GM06990 (cell line): ENCODE measurements around the gene CD2.

Experiments
- DNase-seq: peaks from one replicate; pipeline ENCODE4 v3.0.0-alpha.2; 2011; ENCODE audit not compliant: insufficient read length; ENCODE audit errors: extremely low read depth
- H3K27me3 ChIP-seq: replicated peaks from 2 replicates; pipeline ENCODE4 v1.6.0; 2011; ENCODE audit warnings: low read length; ENCODE audit not compliant: control insufficient read depth, insufficient read depth
- H3K36me3 ChIP-seq: 2 replicates; pipeline ENCODE4 v1.5.1; 2011; ENCODE audit warnings: low read length; ENCODE audit not compliant: control insufficient read depth, insufficient read depth
- H3K4me3 ChIP-seq: replicated peaks from 2 replicates; pipeline ENCODE4 v1.5.1; 2011; ENCODE audit warnings: low read depth, mild to moderate bottlenecking, control low read depth, low read length
- TF ChIP-seq, protein P1 (sequence below): IDR thresholded peaks from 2 replicates; pipeline ENCODE4 v1.5.1; 2011; ENCODE audit warnings: low read length, control low read depth, mild to moderate bottlenecking, inconsistent platforms; ENCODE audit not compliant: insufficient read depth, poor library complexity, severe bottlenecking

CD2 gene

DNA sequence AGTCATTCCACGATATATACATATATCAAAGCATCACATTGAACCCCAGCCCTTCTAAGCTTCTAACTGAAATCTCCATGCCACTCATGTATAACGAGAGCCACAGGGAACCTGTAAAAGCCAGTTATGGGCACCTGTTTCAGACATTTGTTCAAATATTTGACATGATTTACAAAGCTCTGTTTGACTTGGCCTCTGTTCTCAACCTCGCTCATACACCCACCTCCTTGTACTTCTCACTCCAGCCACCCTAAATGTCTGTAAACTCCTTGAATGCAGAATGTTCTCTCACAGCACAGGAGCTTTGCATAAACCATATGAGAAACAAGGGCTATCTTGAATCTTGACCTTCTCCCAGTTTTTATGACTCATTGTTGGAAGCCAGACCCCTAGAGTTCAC lies 36.9 kb upstream of the CD2 start:
- no peaks in the 10 kb centered on the region for H3K27me3 ChIP-seq
- H3K36me3 ChIP-seq: no peaks in the 10 kb centered on the region
- TF ChIP-seq, protein P1, sequence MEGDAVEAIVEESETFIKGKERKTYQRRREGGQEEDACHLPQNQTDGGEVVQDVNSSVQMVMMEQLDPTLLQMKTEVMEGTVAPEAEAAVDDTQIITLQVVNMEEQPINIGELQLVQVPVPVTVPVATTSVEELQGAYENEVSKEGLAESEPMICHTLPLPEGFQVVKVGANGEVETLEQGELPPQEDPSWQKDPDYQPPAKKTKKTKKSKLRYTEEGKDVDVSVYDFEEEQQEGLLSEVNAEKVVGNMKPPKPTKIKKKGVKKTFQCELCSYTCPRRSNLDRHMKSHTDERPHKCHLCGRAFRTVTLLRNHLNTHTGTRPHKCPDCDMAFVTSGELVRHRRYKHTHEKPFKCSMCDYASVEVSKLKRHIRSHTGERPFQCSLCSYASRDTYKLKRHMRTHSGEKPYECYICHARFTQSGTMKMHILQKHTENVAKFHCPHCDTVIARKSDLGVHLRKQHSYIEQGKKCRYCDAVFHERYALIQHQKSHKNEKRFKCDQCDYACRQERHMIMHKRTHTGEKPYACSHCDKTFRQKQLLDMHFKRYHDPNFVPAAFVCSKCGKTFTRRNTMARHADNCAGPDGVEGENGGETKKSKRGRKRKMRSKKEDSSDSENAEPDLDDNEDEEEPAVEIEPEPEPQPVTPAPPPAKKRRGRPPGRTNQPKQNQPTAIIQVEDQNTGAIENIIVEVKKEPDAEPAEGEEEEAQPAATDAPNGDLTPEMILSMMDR: no peak
- no peak overlapping the region for H3K4me3 ChIP-seq
- DNase-seq: no peak

DNA sequence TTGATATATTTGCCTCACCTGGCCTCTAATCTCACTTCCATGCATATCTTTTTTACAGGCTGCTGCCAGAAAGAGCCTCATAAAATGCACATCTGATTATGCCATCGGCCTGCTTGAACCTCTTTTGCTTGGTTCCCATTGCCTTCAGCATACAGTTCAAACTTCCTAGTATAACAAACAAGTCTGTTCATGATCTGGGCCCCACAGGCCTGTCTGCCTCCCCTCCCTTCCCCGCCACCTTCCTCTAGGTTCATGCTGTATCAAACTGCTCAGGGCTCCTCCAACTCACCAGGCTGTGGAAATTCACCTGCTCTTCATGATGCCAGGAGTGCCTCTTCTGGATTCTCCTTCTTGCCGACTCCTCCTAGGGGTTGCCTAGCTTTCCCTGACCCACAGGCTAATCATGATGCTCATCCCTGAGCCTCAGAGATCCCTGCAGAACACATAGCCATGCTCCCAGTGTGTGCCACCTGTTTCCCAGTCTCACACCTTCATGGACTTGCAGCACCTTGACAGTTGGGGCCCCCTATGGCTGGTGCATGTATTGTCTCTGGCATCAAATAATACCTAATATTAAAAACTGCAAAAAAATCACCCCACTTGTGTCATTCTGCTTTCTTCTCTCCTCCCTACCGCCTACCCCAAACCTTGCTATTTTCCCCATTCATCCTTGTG lies 33.7 kb upstream of the CD2 start:
- H3K27me3 ChIP-seq: no peaks in the 10 kb centered on the region
- TF ChIP-seq, protein P1: no peak
- no peaks in the 10 kb centered on the region for H3K36me3 ChIP-seq
- no peak for DNase-seq
- H3K4me3 ChIP-seq: no peak overlapping the region

DNA sequence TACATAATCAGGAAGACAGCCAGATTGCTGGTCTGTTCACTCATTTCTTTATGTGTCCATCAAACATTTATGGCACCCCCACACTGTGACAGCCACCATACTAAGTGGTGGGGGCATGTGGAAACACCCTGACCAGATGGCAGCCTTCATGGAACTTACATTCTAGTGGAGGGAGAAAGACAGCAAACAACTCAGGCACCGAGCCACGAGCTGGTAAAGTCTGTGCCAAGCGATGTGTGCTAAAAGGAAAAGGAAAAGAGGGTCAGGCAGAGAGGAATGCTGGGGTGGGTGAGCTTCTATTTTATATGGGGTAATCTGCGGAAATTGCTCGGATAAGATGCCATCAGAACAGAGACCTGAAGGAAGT lies 33.2 kb upstream of the CD2 start:
- no peak for DNase-seq
- Histone ChIP-seq H3K27me3 (no peaks in the 10 kb centered on the region), H3K4me3 (no peak overlapping the region), H3K36me3 (no peaks in the 10 kb centered on the region)
- TF ChIP-seq, protein P1: no peak

DNA sequence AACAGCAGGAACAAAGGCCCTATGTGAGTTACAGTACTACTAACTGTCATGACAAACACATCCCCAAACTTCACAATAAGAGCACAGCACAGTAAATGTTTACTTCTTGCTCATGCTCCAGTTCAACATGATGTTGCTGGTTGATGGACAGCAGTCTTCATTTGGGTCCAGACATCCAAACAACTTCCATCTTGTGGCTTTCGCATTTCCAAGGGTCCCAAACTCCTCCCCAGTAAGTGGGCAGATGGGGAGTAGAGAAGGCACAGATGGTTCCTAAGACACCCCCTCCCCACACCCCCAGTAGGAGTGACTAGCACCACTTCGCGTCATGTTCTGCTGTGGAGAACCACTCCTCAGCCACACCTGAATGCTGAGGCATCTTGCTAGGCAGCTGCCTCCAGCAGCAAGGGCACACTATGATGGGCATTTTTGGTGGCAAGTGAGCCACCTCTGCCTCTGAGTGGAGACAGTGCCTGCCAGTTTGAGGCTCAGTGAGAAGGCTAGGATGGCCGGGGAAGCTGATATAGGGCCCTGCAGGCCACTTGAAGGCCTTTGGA lies 32.7 kb upstream of the CD2 start:
- TF ChIP-seq, protein P1: no peak
- no peaks in the 10 kb centered on the region for H3K27me3 ChIP-seq
- no peak overlapping the region for H3K4me3 ChIP-seq
- no peaks in the 10 kb centered on the region for H3K36me3 ChIP-seq
- DNase-seq: no peak

DNA sequence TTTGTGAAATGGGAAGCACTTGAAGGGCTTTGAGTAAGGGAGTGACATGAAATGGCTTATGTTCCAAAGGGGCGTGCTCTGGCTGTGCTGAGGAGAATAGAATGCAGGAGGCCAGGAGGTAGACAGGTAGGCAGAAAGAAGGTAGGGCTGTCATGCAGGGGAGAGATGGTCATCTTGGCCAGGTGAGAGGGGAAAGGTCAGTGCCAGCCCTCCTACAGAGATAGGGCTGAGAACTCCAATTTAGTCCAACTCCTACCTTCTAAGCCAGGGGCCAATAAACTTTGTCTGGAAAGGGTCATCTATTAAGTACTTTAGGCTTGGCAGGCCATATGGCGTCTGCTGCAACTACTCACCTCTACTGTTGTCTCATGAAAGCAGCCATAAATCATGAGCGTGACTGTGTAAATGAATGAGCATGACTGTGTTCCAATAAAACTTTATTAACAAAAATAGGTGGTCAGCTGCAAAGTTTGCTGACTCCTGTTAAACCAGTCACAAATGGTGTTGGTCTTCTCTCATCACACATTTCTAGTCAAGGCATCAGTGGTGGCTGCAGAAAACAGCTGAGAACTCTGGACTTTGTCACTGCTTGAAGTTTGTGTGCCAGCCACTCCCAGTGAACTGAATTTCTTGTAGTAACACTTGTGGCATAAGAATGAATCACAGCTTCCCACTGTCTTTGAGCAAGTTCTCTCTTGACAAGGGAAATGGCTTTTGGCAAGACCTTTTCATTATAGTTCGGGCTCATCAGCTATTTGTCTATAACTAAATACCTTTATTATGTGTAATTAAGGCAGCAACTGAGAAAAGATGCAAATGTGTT lies 32.0 kb upstream of the CD2 start:
- DNase-seq: no peak
- Histone ChIP-seq H3K36me3 (no peaks in the 10 kb centered on the region), H3K4me3 (no peak overlapping the region), H3K27me3 (no peaks in the 10 kb centered on the region)
- TF ChIP-seq, protein P1: no peak
